ENCODE measurements around the gene GPR143.
"Not testable (repeated sequence)": the region's sequence is repeated elsewhere in the genome, so short reads cannot be mapped to it uniquely, and the experiment has no call there.

The GPR143 gene

GRCh38 chrX:9765737-9766097 is at the start of gene GPR143:
Gene GPR143 (minus strand): TSS chrX:9765847. CDS start chrX:9765817, 30 bp downstream.
- DNase-seq, result no peak

- not testable (repeated sequence) for DNase-seq
Observed at GRCh38 chrX:9811086-9811485, 45.4 kb upstream of the GPR143 start.

GRCh38 chrX:9809876-9810275 is 44.2 kb upstream of the GPR143 start:
- DNase-seq, result not testable (repeated sequence)

GRCh38 chrX:9807355-9808182 is 41.9 kb upstream of the GPR143 start:
- no peak for DNase-seq

GRCh38 chrX:9805956-9806355 is 40.3 kb upstream of the GPR143 start:
- DNase-seq, result no peak

- DNase-seq, result no peak
Observed at GRCh38 chrX:9804444-9804843, 38.8 kb upstream of the GPR143 start.

- no peak for DNase-seq
Observed at GRCh38 chrX:9802737-9803136, 37.1 kb upstream of the GPR143 start.

GRCh38 chrX:9797384-9798360 is 32.0 kb upstream of the GPR143 start:
- DNase-seq, result no peak

GRCh38 chrX:9794495-9794894 is 28.8 kb upstream of the GPR143 start:
- DNase-seq, result no peak

- no peak for DNase-seq
Observed at GRCh38 chrX:9790866-9791265, 25.2 kb upstream of the GPR143 start.

- no peak for DNase-seq
Observed at GRCh38 chrX:9789555-9789954, 23.9 kb upstream of the GPR143 start.

- DNase-seq, result no peak
Observed at GRCh38 chrX:9788911-9789310, 23.3 kb upstream of the GPR143 start.

GRCh38 chrX:9786798-9787635 is 21.4 kb upstream of the GPR143 start:
- no peak for DNase-seq

GRCh38 chrX:9785944-9786797 is 20.5 kb upstream of the GPR143 start, which contains the start of gene SHROOM2:
Gene SHROOM2 (plus strand): TSS chrX:9786429. CDS start chrX:9786546, 117 bp downstream.
- DNase-seq, result no peak

- no peak for DNase-seq
Observed at GRCh38 chrX:9785254-9785943, 19.8 kb upstream of the GPR143 start.

GRCh38 chrX:9784332-9784731 is 18.7 kb upstream of the GPR143 start:
- no peak for DNase-seq

- DNase-seq, result no peak
Observed at GRCh38 chrX:9781941-9782340, 16.3 kb upstream of the GPR143 start.

- DNase-seq, result no peak
Observed at GRCh38 chrX:9775930-9776329, 10.3 kb upstream of the GPR143 start.

- DNase-seq, result no peak
Observed at GRCh38 chrX:9772943-9773342, 7.3 kb upstream of the GPR143 start.

GRCh38 chrX:9770319-9770718 is 4.7 kb upstream of the GPR143 start:
- no peak for DNase-seq

GRCh38 chrX:9768321-9768839 is 2.7 kb upstream of the GPR143 start:
- DNase-seq, result not testable (repeated sequence)
